Measurements from ENCODE around the gene ARL15.

DNA sequence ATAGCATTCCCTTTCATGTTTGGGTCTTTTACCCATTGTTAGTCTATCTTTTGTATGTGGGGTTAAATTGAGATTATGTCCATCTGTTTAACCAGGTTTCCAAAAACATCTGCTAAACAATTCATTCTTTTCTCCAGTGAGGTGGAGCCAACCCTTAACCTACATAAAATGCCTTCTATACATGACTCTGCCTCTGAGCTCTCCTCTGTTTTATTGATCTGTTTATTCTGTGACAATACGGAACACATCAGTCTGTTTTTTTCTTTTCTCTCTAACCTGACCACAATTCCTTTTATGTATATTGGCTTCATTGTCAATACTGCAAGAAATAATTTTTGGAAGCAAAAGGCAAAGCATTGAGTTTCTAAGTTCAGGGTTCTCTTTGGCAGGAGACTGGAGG lies 9.9 kb upstream of the ARL15 start:
- TF ChIP-seq EZH2phosphoT487 (IDR thresholded peaks at IDR 0.05; ENCODE audit: insufficient read depth, low read depth) (no peak), EZH2 (IDR thresholded peaks at IDR 0.05; ENCODE audit: insufficient read depth, poor library complexity, severe bottlenecking) (no peak)
